Measurements from ENCODE around the gene LCE2D. TPM values are rescaled to one million over a fixed set of nuclear protein-coding genes. Genes with fewer than 3 reads are reported as not detected.

LCE2D gene, protein sequence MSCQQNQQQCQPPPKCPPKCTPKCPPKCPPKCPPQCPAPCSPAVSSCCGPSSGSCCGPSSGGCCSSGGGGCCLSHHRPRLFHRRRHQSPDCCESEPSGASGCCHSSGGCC
- not detected in 2 replicates for total RNA-seq

DNA sequence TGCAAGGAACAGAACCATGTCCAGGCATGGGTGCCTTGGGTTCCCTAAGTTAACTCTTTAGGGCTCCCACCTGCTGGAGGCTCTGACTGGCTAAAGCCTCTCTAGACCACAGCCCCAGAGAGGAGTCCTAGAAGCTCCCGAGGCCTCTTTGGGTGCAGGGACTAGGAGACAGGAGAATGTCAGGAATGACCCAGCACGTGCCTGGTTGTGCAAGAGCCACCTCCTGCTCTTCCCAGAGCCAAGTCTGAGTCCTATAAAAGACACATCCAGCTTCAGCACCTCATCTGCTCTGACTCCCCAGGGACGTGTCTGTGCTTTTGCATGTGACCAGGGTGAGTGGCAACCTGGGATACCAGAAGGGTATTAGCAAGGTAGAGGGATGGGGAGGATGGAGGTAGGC is at the start of gene LCE2D:
Gene LCE2D (plus strand): TSS at position 283 of the 400 bp plus-strand sequence. CDS start 726 bp downstream, outside the sequence.
- Mint-ChIP-seq H3K9me3 (no peaks in the 10 kb centered on the region), H3K4me1 (no peaks in the 10 kb centered on the region), H3K27ac (no peak within 1 kb of the TSS), H3K4me3 (no peak within 1 kb of the TSS), H3K36me3 (ENCODE audit: low read depth) (no peaks in the 10 kb centered on the region), H3K27me3 (peaks cover 4% of the 10 kb centered on the region)
- intact Hi-C loops (cut with micrococcal nuclease), result no loop called here
- DNase-seq, result no peak

DNA sequence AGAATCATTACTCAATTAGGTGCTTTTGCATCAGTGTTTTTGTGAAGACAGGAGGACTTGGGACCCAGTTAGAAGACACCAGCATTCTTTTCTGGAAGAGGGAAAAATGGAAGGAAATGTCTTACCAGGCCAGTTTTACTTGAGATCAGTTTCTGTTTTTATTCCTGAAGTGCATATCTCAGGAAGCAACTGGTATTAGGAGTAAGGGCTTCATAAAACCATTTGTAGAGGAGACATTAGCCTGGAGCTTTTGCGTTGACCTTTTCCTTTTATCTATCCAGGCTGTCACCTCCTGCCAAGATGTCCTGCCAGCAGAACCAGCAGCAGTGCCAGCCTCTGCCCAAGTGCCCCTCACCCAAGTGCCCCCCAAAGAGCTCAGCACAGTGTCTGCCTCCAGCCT is 49.7 kb upstream of the LCE2D start, which contains the start of gene LCE3B:
Gene LCE3B (plus strand): TSS at position 301 of the 400 bp plus-strand sequence. CDS start 0 bp downstream, at position 301.
- no peaks in the 10 kb centered on the region for H3K4me1 Mint-ChIP-seq
- H3K27ac Mint-ChIP-seq, result no peak within 1 kb of the TSS
- intact Hi-C loops (cut with micrococcal nuclease), result no loop called here
- H3K36me3 Mint-ChIP-seq (ENCODE audit: low read depth), result no peaks in the 10 kb centered on the region
- no peaks in the 10 kb centered on the region for H3K27me3 Mint-ChIP-seq
- DNase-seq, result no peak
- peaks cover under 1% of the 10 kb centered on the region for H3K9me3 Mint-ChIP-seq
- no peak within 1 kb of the TSS for H3K4me3 Mint-ChIP-seq

DNA sequence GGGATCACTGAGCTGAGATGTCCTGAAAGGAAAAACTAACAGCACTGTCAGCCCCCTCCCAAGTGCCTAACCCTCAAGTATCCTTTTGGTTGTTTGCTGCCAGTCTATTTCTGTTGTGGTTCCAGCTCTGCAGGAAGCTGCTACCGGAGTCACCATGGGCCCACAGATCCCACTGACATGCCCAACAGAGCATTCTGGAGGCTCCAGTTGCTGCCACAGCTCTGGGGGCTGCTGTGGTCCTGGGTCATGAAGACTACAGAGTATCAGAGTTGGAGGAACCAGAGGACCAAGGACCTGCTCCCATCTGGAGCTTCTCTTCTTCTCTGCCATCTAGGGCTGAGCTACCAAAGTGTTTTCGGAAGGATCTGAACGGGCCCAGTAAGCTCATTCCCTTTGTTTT is 41.2 kb upstream of the LCE2D start:
- intact Hi-C loops (cut with micrococcal nuclease), result no loop called here
- H3K4me1 Mint-ChIP-seq, result peaks cover 2% of the 10 kb centered on the region
- no peak overlapping the region for H3K4me3 Mint-ChIP-seq
- peak; percentile 41 for DNase-seq
- peaks cover 4% of the 10 kb centered on the region for H3K9me3 Mint-ChIP-seq
- H3K36me3 Mint-ChIP-seq (ENCODE audit: low read depth), result no peaks in the 10 kb centered on the region
- H3K27ac Mint-ChIP-seq, result no peak overlapping the region
- peaks cover 11% of the 10 kb centered on the region for H3K27me3 Mint-ChIP-seq

GRCh38 chr1:152622803-152623202 is 40.4 kb upstream of the LCE2D start, which contains the start of gene LCE3A:
Gene LCE3A (minus strand): TSS chr1:152623103. CDS start chr1:152623103, 0 bp downstream.
- peaks cover 2% of the 10 kb centered on the region for H3K4me1 Mint-ChIP-seq
- intact Hi-C loops (cut with micrococcal nuclease), result no loop called here
- H3K27ac Mint-ChIP-seq, result no peak within 1 kb of the TSS
- no peaks in the 10 kb centered on the region for H3K36me3 Mint-ChIP-seq (ENCODE audit: low read depth)
- H3K4me3 Mint-ChIP-seq, result no peak within 1 kb of the TSS
- DNase-seq, result peak; percentile 48
- peaks cover 4% of the 10 kb centered on the region for H3K9me3 Mint-ChIP-seq
- peaks cover 11% of the 10 kb centered on the region for H3K27me3 Mint-ChIP-seq

DNA sequence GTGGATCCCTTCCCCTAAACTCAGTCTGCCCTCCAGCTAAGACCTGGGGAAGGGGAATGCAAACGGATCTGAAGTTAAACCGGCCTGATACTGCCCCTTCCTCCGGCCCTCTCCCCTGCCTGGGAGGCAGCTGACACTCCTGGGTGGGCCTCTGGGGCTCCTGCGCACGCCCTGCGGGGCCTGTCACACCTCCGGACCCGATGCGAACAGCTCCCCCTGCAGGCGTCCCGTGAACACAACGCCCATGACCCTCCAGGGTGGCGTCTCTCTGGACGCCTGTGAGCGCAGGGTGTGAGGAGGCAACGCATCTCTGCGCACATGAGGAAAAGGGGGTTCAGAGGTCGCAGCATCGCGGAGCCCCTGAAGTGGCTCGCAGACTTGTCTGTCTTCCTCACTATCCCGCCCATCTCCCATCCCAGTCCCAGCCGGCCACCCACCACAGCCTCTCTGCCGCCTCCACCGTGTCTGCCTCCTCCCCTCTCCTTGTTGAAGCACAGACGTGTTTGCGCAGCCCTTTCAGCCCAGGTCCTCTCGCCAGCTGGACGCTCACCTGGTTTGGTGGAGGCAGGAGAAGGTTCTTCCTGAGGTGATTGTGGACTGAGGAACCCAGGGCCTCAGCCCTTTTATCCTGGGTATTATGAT is 39.9 kb upstream of the LCE2D start:
- no peak overlapping the region for H3K27ac Mint-ChIP-seq
- no peak overlapping the region for H3K4me3 Mint-ChIP-seq
- DNase-seq, result peak; percentile 65
- H3K9me3 Mint-ChIP-seq, result peaks cover 4% of the 10 kb centered on the region
- intact Hi-C loops (cut with micrococcal nuclease), result no loop called here
- peaks cover 2% of the 10 kb centered on the region for H3K4me1 Mint-ChIP-seq
- H3K36me3 Mint-ChIP-seq (ENCODE audit: low read depth), result no peaks in the 10 kb centered on the region
- peaks cover 11% of the 10 kb centered on the region for H3K27me3 Mint-ChIP-seq

- intact Hi-C loops (cut with micrococcal nuclease), result no loop called here
- H3K9me3 Mint-ChIP-seq, result no peaks in the 10 kb centered on the region
- peaks cover 2% of the 10 kb centered on the region for H3K4me1 Mint-ChIP-seq
- DNase-seq, result peak; percentile 30
- peaks cover 8% of the 10 kb centered on the region for H3K27me3 Mint-ChIP-seq
- H3K36me3 Mint-ChIP-seq (ENCODE audit: low read depth), result no peaks in the 10 kb centered on the region
- H3K27ac Mint-ChIP-seq, result no peak overlapping the region
- no peak overlapping the region for H3K4me3 Mint-ChIP-seq
Observed at GRCh38 chr1:152626744-152627143, 36.4 kb upstream of the LCE2D start.

GRCh38 chr1:152630596-152630995 is 32.6 kb upstream of the LCE2D start:
- no peaks in the 10 kb centered on the region for H3K36me3 Mint-ChIP-seq (ENCODE audit: low read depth)
- intact Hi-C loops (cut with micrococcal nuclease), result no loop called here
- peaks cover 23% of the 10 kb centered on the region for H3K27me3 Mint-ChIP-seq
- H3K9me3 Mint-ChIP-seq, result no peaks in the 10 kb centered on the region
- DNase-seq, result peak; percentile 35
- no peak overlapping the region for H3K4me3 Mint-ChIP-seq
- no peak overlapping the region for H3K27ac Mint-ChIP-seq
- no peaks in the 10 kb centered on the region for H3K4me1 Mint-ChIP-seq

DNA sequence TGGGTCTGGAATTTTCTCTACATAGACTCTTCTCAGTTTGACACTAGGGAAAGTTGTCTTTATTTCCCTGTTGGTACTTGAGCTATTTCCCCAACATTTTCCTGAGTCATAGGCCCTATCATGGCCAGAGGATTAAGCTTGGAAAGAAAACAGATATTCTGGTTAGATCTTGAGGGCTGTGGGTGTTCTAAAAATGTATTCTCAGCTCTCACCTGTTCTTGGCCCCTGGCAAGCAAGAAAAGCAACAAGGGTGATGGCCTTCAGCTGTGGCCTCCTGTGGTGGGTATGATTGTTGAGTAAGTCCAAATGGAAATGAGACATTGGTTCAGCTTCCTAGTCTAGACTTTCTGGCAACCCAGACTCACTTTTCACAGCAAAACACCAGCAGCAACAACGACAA is 22.8 kb upstream of the LCE2D start:
- Mint-ChIP-seq H3K36me3 (ENCODE audit: low read depth) (no peaks in the 10 kb centered on the region), H3K4me3 (no peak overlapping the region), H3K27ac (no peak overlapping the region), H3K27me3 (peaks cover 5% of the 10 kb centered on the region), H3K4me1 (no peaks in the 10 kb centered on the region), H3K9me3 (no peaks in the 10 kb centered on the region)
- intact Hi-C loops (cut with micrococcal nuclease), result no loop called here
- DNase-seq, result no peak

- H3K4me1 Mint-ChIP-seq, result no peaks in the 10 kb centered on the region
- H3K27ac Mint-ChIP-seq, result no peak overlapping the region
- no peak for DNase-seq
- H3K27me3 Mint-ChIP-seq, result peaks cover 5% of the 10 kb centered on the region
- H3K4me3 Mint-ChIP-seq, result no peak overlapping the region
- no peaks in the 10 kb centered on the region for H3K36me3 Mint-ChIP-seq (ENCODE audit: low read depth)
- intact Hi-C loops (cut with micrococcal nuclease), result no loop called here
- H3K9me3 Mint-ChIP-seq, result no peaks in the 10 kb centered on the region
Observed at GRCh38 chr1:152643945-152644344, 19.2 kb upstream of the LCE2D start.

GRCh38 chr1:152645146-152645545 is 18.0 kb upstream of the LCE2D start:
- no peaks in the 10 kb centered on the region for H3K4me1 Mint-ChIP-seq
- H3K4me3 Mint-ChIP-seq, result no peak overlapping the region
- H3K9me3 Mint-ChIP-seq, result no peaks in the 10 kb centered on the region
- peaks cover 6% of the 10 kb centered on the region for H3K27me3 Mint-ChIP-seq
- no peak for DNase-seq
- H3K27ac Mint-ChIP-seq, result no peak overlapping the region
- intact Hi-C loops (cut with micrococcal nuclease), result no loop called here
- no peaks in the 10 kb centered on the region for H3K36me3 Mint-ChIP-seq (ENCODE audit: low read depth)

DNA sequence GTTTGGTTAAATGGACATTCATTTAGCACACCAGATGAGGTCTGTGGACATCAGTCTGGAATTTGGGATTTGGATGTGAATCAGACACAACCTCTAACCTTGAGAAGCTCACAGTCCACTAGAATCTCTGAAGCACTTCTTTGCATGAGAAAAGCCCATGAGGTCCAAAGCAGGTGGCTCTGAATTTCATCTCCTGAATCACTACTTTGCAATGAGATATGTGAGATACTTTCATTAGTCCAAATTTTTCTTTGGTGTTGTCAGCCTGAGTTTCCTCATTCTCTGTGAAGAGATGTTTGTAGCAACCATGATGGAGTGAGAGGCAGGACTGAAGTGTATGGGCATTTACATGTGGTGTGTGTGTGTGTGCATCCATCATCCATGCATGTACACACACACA is 16.5 kb upstream of the LCE2D start:
- DNase-seq, result no peak
- H3K27ac Mint-ChIP-seq, result no peak overlapping the region
- no peaks in the 10 kb centered on the region for H3K36me3 Mint-ChIP-seq (ENCODE audit: low read depth)
- intact Hi-C loops (cut with micrococcal nuclease), result no loop called here
- peaks cover 15% of the 10 kb centered on the region for H3K27me3 Mint-ChIP-seq
- no peak overlapping the region for H3K4me3 Mint-ChIP-seq
- no peaks in the 10 kb centered on the region for H3K4me1 Mint-ChIP-seq
- no peaks in the 10 kb centered on the region for H3K9me3 Mint-ChIP-seq

DNA sequence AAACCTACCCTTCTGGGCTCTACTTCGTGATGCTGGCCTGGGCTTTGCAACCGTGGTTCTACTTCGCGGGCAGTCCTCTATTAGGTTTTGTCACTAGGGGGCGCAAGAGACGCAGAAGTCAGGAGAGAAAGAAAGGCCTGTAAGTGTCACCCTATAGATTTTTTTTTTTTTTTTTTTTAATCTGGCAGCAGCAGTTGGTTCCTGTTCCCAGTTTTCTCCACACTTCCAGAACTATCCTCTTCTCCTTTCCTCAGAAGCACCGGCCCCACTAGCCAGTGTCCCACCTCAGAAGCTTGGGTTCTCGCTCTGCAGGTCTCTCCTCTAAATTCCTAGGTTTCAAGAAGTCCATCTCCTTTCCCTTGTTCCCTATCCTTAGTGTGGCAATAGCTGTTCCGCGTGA is 9.1 kb upstream of the LCE2D start:
- Mint-ChIP-seq H3K4me1 (no peaks in the 10 kb centered on the region), H3K27me3 (peaks cover 18% of the 10 kb centered on the region), H3K4me3 (no peak overlapping the region), H3K9me3 (no peaks in the 10 kb centered on the region), H3K36me3 (ENCODE audit: low read depth) (no peaks in the 10 kb centered on the region), H3K27ac (no peak overlapping the region)
- intact Hi-C loops (cut with micrococcal nuclease), result loop anchor here (2.0 kb wide), 1 partner anchor 569 kb away; no protein-coding TSS in a partner anchor
- DNase-seq, result peak; percentile 87

- H3K27ac Mint-ChIP-seq, result no peak overlapping the region
- no peaks in the 10 kb centered on the region for H3K9me3 Mint-ChIP-seq
- peaks cover 12% of the 10 kb centered on the region for H3K27me3 Mint-ChIP-seq
- H3K4me1 Mint-ChIP-seq, result no peaks in the 10 kb centered on the region
- no peak for DNase-seq
- no peaks in the 10 kb centered on the region for H3K36me3 Mint-ChIP-seq (ENCODE audit: low read depth)
- no peak overlapping the region for H3K4me3 Mint-ChIP-seq
- intact Hi-C loops (cut with micrococcal nuclease), result no loop called here
Observed at GRCh38 chr1:152656459-152656858, 6.7 kb upstream of the LCE2D start.

- Mint-ChIP-seq H3K4me1 (no peaks in the 10 kb centered on the region), H3K9me3 (no peaks in the 10 kb centered on the region), H3K36me3 (ENCODE audit: low read depth) (no peaks in the 10 kb centered on the region), H3K4me3 (no peak overlapping the region), H3K27me3 (peaks cover 9% of the 10 kb centered on the region), H3K27ac (no peak overlapping the region)
- DNase-seq, result no peak
- intact Hi-C loops (cut with micrococcal nuclease), result no loop called here
Observed at GRCh38 chr1:152657677-152658076, 5.5 kb upstream of the LCE2D start.

GRCh38 chr1:152658649-152659048 is 4.5 kb upstream of the LCE2D start:
- H3K27me3 Mint-ChIP-seq, result peaks cover 6% of the 10 kb centered on the region
- no peak overlapping the region for H3K27ac Mint-ChIP-seq
- H3K4me1 Mint-ChIP-seq, result no peaks in the 10 kb centered on the region
- H3K36me3 Mint-ChIP-seq (ENCODE audit: low read depth), result no peaks in the 10 kb centered on the region
- no peak for DNase-seq
- no peaks in the 10 kb centered on the region for H3K9me3 Mint-ChIP-seq
- intact Hi-C loops (cut with micrococcal nuclease), result no loop called here
- H3K4me3 Mint-ChIP-seq, result no peak overlapping the region
